ENCODE results near the gene ERC2.

GRCh38 chr3:55541016-55541415, 927.3 kb downstream of the ERC2 start:
- TF ChIP-seq CTCF (IDR thresholded peaks at IDR 0.05) (no peak), JUNB (IDR thresholded peaks at IDR 0.05) (no peak), REST (IDR thresholded peaks at IDR 0.05) (no peak), BHLHE40 (IDR thresholded peaks at IDR 0.05; ENCODE audit: low read depth, low read length) (no peak), POLR2A (IDR thresholded peaks at IDR 0.05; ENCODE audit: low read length) (no peak), EP300 (IDR thresholded peaks at IDR 0.05) (no peak), MAZ (IDR thresholded peaks at IDR 0.05; ENCODE audit: borderline replicate concordance, low read depth, low read length) (no peak), E2F6 (IDR thresholded peaks at IDR 0.05; ENCODE audit: borderline replicate concordance, low read depth) (no peak), USF2 (IDR thresholded peaks at IDR 0.05) (no peak), MAX (IDR thresholded peaks at IDR 0.05) (no peak), ESRRA (IDR thresholded peaks at IDR 0.05; ENCODE audit: borderline replicate concordance, low read length) (no peak)
